ENCODE data around the gene ZCCHC17.
A peak's percentile ranks its signal among the peaks of the same experiment; 100 is the strongest.

The ZCCHC17 gene

GRCh38 chr1:31289021-31289420 is 7.8 kb upstream of the ZCCHC17 start:
- no peak for TF ChIP-seq CTCF (conservative IDR thresholded peaks at IDR 0.05; ENCODE audit: low read depth, low read length)
- Histone ChIP-seq H4K20me1 (ENCODE audit: insufficient read depth) (0 out of 2 replicates have a peak, but pooled peaks cover 3% of the 10 kb centered on the region), H3K36me3 (ENCODE audit: insufficient read depth) (no peaks in the 10 kb centered on the region; the same call in 1 of the 2 replicates), H3K9ac (no peak overlapping the region), H2AFZ (ENCODE audit: low read depth) (no peak overlapping the region), H3K27me3 (ENCODE audit: insufficient read depth, low read depth) (no peaks in the 10 kb centered on the region), H3K4me2 (no peak overlapping the region), H3K4me1 (ENCODE audit: low read depth, poor library complexity, severe bottlenecking) (no peaks in the 10 kb centered on the region), H3K4me3 (IDR thresholded peaks at IDR 0.05; ENCODE audit: insufficient read depth, low read depth, low read length) (no peak overlapping the region), H3K27ac (no peak overlapping the region), H3K79me2 (ENCODE audit: insufficient read depth, low read depth) (peaks cover 7% of the 10 kb centered on the region; the same call in 1 of the 2 replicates)

- H3K27ac ChIP-seq: peak overlapping the region; percentile 69
- H4K20me1 ChIP-seq (ENCODE audit: insufficient read depth): no peaks in the 10 kb centered on the region
- no peak for TF ChIP-seq CTCF (conservative IDR thresholded peaks at IDR 0.05; ENCODE audit: low read depth, low read length)
- peak overlapping the region; percentile 85 for H3K4me2 ChIP-seq
- H3K36me3 ChIP-seq (ENCODE audit: insufficient read depth): no peaks in the 10 kb centered on the region
- H3K79me2 ChIP-seq (ENCODE audit: insufficient read depth, low read depth): peaks cover 61% of the 10 kb centered on the region
- peak overlapping the region; percentile 87 for H3K9ac ChIP-seq
- peaks cover 12% of the 10 kb centered on the region for H3K4me1 ChIP-seq (ENCODE audit: low read depth, poor library complexity, severe bottlenecking)
- H2AFZ ChIP-seq (ENCODE audit: low read depth): peak overlapping the region; percentile 78
- H3K27me3 ChIP-seq (ENCODE audit: insufficient read depth, low read depth): no peaks in the 10 kb centered on the region
- H3K4me3 ChIP-seq (IDR thresholded peaks at IDR 0.05; ENCODE audit: insufficient read depth, low read depth, low read length): peak overlapping the region; percentile 78
These were observed 852 bp upstream of the ZCCHC17 start for GRCh38 chr1:31295874-31296485.

- Histone ChIP-seq H2AFZ (ENCODE audit: low read depth) (peak overlapping the region; percentile 78), H3K27me3 (ENCODE audit: insufficient read depth, low read depth) (no peaks in the 10 kb centered on the region), H4K20me1 (ENCODE audit: insufficient read depth) (no peaks in the 10 kb centered on the region), H3K4me1 (ENCODE audit: low read depth, poor library complexity, severe bottlenecking) (peaks cover 12% of the 10 kb centered on the region), H3K9ac (peak overlapping the region; percentile 87), H3K27ac (0 out of 2 replicates have a peak overlapping the region, but pooled peaks have one; percentile 6), H3K79me2 (ENCODE audit: insufficient read depth, low read depth) (peaks cover 61% of the 10 kb centered on the region), H3K4me2 (peak overlapping the region; percentile 65), H3K36me3 (ENCODE audit: insufficient read depth) (no peaks in the 10 kb centered on the region), H3K4me3 (IDR thresholded peaks at IDR 0.05; ENCODE audit: insufficient read depth, low read depth, low read length) (peak overlapping the region; percentile 22)
- TF ChIP-seq CTCF (conservative IDR thresholded peaks at IDR 0.05; ENCODE audit: low read depth, low read length): no peak
These were observed 730 bp downstream of the ZCCHC17 start for GRCh38 chr1:31297277-31298247.

- no peak overlapping the region for H3K27ac ChIP-seq
- no peak overlapping the region for H3K9ac ChIP-seq
- TF ChIP-seq CTCF (conservative IDR thresholded peaks at IDR 0.05; ENCODE audit: low read depth, low read length): no peak
- H2AFZ ChIP-seq (ENCODE audit: low read depth): no peak overlapping the region
- H4K20me1 ChIP-seq (ENCODE audit: insufficient read depth): no peaks in the 10 kb centered on the region
- no peaks in the 10 kb centered on the region for H3K36me3 ChIP-seq (ENCODE audit: insufficient read depth)
- no peak overlapping the region for H3K4me3 ChIP-seq (IDR thresholded peaks at IDR 0.05; ENCODE audit: insufficient read depth, low read depth, low read length)
- no peak overlapping the region for H3K4me2 ChIP-seq
- H3K4me1 ChIP-seq (ENCODE audit: low read depth, poor library complexity, severe bottlenecking): peaks cover 12% of the 10 kb centered on the region
- H3K27me3 ChIP-seq (ENCODE audit: insufficient read depth, low read depth): no peaks in the 10 kb centered on the region
- peaks cover 51% of the 10 kb centered on the region for H3K79me2 ChIP-seq (ENCODE audit: insufficient read depth, low read depth)
These were observed 2.5 kb downstream of the ZCCHC17 start for GRCh38 chr1:31299365-31299764.

Measured in KMS-11 (cell line).